IMR-90 (cell line): ENCODE measurements around the gene SUN1. TPM values are rescaled to one million over a fixed set of nuclear protein-coding genes. Genes with fewer than 3 reads are reported as not detected.

Source experiments
- ATAC-seq: fragments of 200-7000 bp; cut with Tn5 transposase; 2 replicates; pipeline ENCODE4 v1.9.1; 2020; ENCODE audit warnings: low read depth, mild to moderate bottlenecking, moderate library complexity
- BruUV-seq: library from RNA; stranded (reverse); fragments of 400-500 nt; replicated peaks from 2 replicates; lab custom pipeline; 2021; lab: Mats Ljungman, UMichigan
- CTCF ChIA-PET: fragments of 300-600 bp; formaldehyde crosslinking; extraction: SDS; loops from one replicate; lab custom pipeline; 2021; ENCODE audit warnings: antibody characterized with exemption; lab: Yijun Ruan, JAX
- POLR2A ChIA-PET: fragments of 300-600 bp; sonication (Branson Sonifier 250); formaldehyde crosslinking; loops from one replicate; lab custom pipeline; 2022; ENCODE audit warnings: antibody characterized with exemption; ENCODE audit not compliant: unreplicated experiment; lab: Charles Lee
- DNase-seq: peaks from one replicate; pipeline ENCODE4 v3.0.0; 2013
- H2AFZ ChIP-seq: replicated peaks from 2 replicates; pipeline ENCODE3; 2013; ENCODE audit warnings: low read length, mild to moderate bottlenecking; ENCODE audit not compliant: poor library complexity
- H2AK5ac ChIP-seq: 2 replicates; pipeline ENCODE4 v1.6.1; 2013; ENCODE audit warnings: low read depth, low read length, inconsistent platforms
- H2AK9ac ChIP-seq: replicated peaks from 2 replicates; pipeline ENCODE3; 2013; ENCODE audit warnings: mild to moderate bottlenecking, low read depth, low read length, moderate library complexity; ENCODE audit not compliant: poor library complexity
- H2BK120ac ChIP-seq: 2 replicates; pipeline ENCODE4 v1.6.1; 2013; ENCODE audit warnings: low read depth, low read length, inconsistent platforms
- H2BK15ac ChIP-seq: 3 replicates; pipeline ENCODE4 v1.6.1; 2013; ENCODE audit warnings: low read depth, low read length, inconsistent platforms
- H2BK20ac ChIP-seq: 2 replicates; pipeline ENCODE4 v1.6.1; 2013; ENCODE audit warnings: low read depth, mild to moderate bottlenecking, inconsistent platforms, low read length, moderate library complexity
- H2BK5ac ChIP-seq: 2 replicates; pipeline ENCODE4 v1.6.1; 2013; ENCODE audit warnings: mild to moderate bottlenecking, low read depth, low read length, inconsistent platforms; ENCODE audit not compliant: poor library complexity, severe bottlenecking
- H3K14ac ChIP-seq: replicated peaks from 2 replicates; pipeline ENCODE4 v1.6.1; 2013; ENCODE audit warnings: low read depth, low read length, inconsistent platforms
- H3K18ac ChIP-seq: 2 replicates; pipeline ENCODE4 v1.6.1; 2013; ENCODE audit warnings: low read depth, low read length, control low read depth
- H3K23ac ChIP-seq: 2 replicates; pipeline ENCODE4 v1.6.1; 2013; ENCODE audit warnings: low read depth, low read length, inconsistent platforms
- H3K27ac ChIP-seq: 2 replicates; pipeline ENCODE4 v1.5.1; 2013; ENCODE audit warnings: mild to moderate bottlenecking, control low read depth, low read length; ENCODE audit not compliant: insufficient read depth
- H3K27me3 ChIP-seq: 2 replicates; pipeline ENCODE4 v1.6.1; 2013; ENCODE audit warnings: low read length; ENCODE audit not compliant: control insufficient read depth, insufficient read depth
- H3K36me3 ChIP-seq: 2 replicates; pipeline ENCODE4 v1.6.1; 2013; ENCODE audit warnings: low read length, mixed read lengths; ENCODE audit not compliant: control insufficient read depth, insufficient read depth
- H3K4ac ChIP-seq: 2 replicates; pipeline ENCODE4 v1.6.1; 2013; ENCODE audit warnings: low read depth, low read length, inconsistent platforms
- H3K4me1 ChIP-seq: 2 replicates; pipeline ENCODE4 v1.6.1; 2013; ENCODE audit warnings: low read length, mixed read lengths; ENCODE audit not compliant: control insufficient read depth, insufficient read depth
- H3K4me2 ChIP-seq: 2 replicates; pipeline ENCODE4 v1.6.1; 2013; ENCODE audit warnings: low read depth, mild to moderate bottlenecking, control low read depth, low read length, moderate library complexity
- H3K4me3 ChIP-seq: 2 replicates; pipeline ENCODE4 v1.5.1; 2013; ENCODE audit warnings: low read depth, mild to moderate bottlenecking, control low read depth, low read length, moderate library complexity; ENCODE audit not compliant: insufficient read depth
- H3K56ac ChIP-seq: 2 replicates; pipeline ENCODE4 v1.6.1; 2013; ENCODE audit warnings: low read length, inconsistent platforms; ENCODE audit not compliant: insufficient read depth; ENCODE audit errors: extremely low read depth
- H3K79me1 ChIP-seq, 2 experiments: 2 replicates each; pipeline ENCODE4 v1.6.1; 2013; ENCODE audit warnings: low read length in 2 of 2, inconsistent platforms in 1 of 2, low read depth in 1 of 2
- H3K9ac ChIP-seq: 2 replicates; pipeline ENCODE4 v1.6.1; 2013; ENCODE audit warnings: low read depth, low read length, control low read depth
- H3K9me1 ChIP-seq: 2 replicates; pipeline ENCODE4 v1.6.1; 2013; ENCODE audit warnings: low read length, inconsistent platforms; ENCODE audit not compliant: insufficient read depth
- H3K9me3 ChIP-seq: 2 replicates; pipeline ENCODE4 v1.6.1; 2013; ENCODE audit warnings: low read length; ENCODE audit not compliant: control insufficient read depth, insufficient read depth
- H4K20me1 ChIP-seq: 2 replicates; pipeline ENCODE4 v1.6.1; 2013; ENCODE audit warnings: low read length, inconsistent platforms; ENCODE audit not compliant: insufficient read depth
- H4K5ac ChIP-seq: 2 replicates; pipeline ENCODE4 v1.6.1; 2013; ENCODE audit warnings: mild to moderate bottlenecking, low read depth, low read length, control low read depth
- H4K8ac ChIP-seq, 2 experiments: 2 replicates each; pipeline ENCODE4 v1.6.1; 2013; ENCODE audit warnings: low read depth in 2 of 2, low read length in 2 of 2, control low read depth in 1 of 2, inconsistent platforms in 1 of 2
- H4K91ac ChIP-seq: 2 replicates; pipeline ENCODE4 v1.6.1; 2013; ENCODE audit warnings: low read depth, low read length, inconsistent platforms; ENCODE audit not compliant: insufficient read depth
- RCOR1 ChIP-seq: IDR thresholded peaks from 2 replicates; pipeline ENCODE4 v1.6.1; 2012; ENCODE audit warnings: mild to moderate bottlenecking, low read length, improper control_type of control experiment; ENCODE audit not compliant: insufficient replicate concordance
- RFX5 ChIP-seq: IDR thresholded peaks from 2 replicates; pipeline ENCODE4 v1.8.0; 2012; ENCODE audit warnings: low read depth, mild to moderate bottlenecking, low read length, moderate library complexity
- WGBS, 2 experiments: methylation state at CpG; one replicate each; pipeline versions ENCODE4 v1.1.5 to v1.1.7; 2013; ENCODE audit warnings: missing lambda C conversion rate in 2 of 2; ENCODE audit not compliant: insufficient read length in 1 of 2; ENCODE audit errors: extremely low coverage in 2 of 2; 5-methylcytosine and 5-hydroxymethylcytosine counted together
- dilution Hi-C: fragments of 300-500 bp; cut with HindIII; formaldehyde crosslinking; loops from one replicate; pipeline ENCODE4 v1.14.3; 2018; ENCODE audit warnings: low sequenced_read_pairs; ENCODE audit not compliant: unreplicated experiment
- in situ Hi-C: fragments of 300-500 bp; cut with MboI; formaldehyde crosslinking; loops from 3 replicates; pipeline ENCODE4 v1.14.3; 2019; ENCODE audit warnings: low sequenced_read_pairs, inconsistent platforms, mixed read lengths
- intact Hi-C: fragments of 100-400 bp; cut with micrococcal nuclease; formaldehyde crosslinking; loops from 2 replicates; pipeline ENCODE4 v1.10.0; 2022
- polyA plus RNA-seq, 3 experiments: library from polyadenylated mRNA; depleted of rRNA; stranded (reverse); fragments of >200 nt; gene quantifications; 2 replicates each; pipeline ENCODE4 v1.2.3, GENCODE V29; 2012; ENCODE audit warnings: low replicate concordance in 1 of 3
- total RNA-seq: library from RNA; depleted of rRNA; stranded (reverse); fragments of >200 nt; gene quantifications from 2 replicates; pipeline ENCODE4 v1.2.3, GENCODE V29; 2012

SUN1 gene
- total and polyA plus RNA-seq, 2 of the 4 experiments (the other 2 are of a cell fraction), result 113 to 239 TPM

- Histone ChIP-seq H3K9me1 (peaks cover 6% of the 10 kb centered on the region; the same call in 1 of the 2 replicates), H3K9ac (no peak overlapping the region), H4K5ac (no peak overlapping the region), H2AK9ac (no peak overlapping the region), H2BK120ac (no peak overlapping the region), H3K4ac (no peak overlapping the region), H4K91ac (no peak overlapping the region), H3K36me3 (peaks cover 48% of the 10 kb centered on the region), H2BK20ac (no peak overlapping the region), H2AFZ (no peak overlapping the region), H3K9me3 (no peaks in the 10 kb centered on the region), H3K4me1 (no peaks in the 10 kb centered on the region), H2BK15ac (no peak overlapping the region), H2BK5ac (no peak overlapping the region), H3K56ac (no peak overlapping the region), H3K4me3 (no peak overlapping the region), H3K4me2 (no peak overlapping the region), H3K27ac (no peak overlapping the region), H4K20me1 (peaks cover 12% of the 10 kb centered on the region; the same call in 1 of the 2 replicates), H4K8ac (no peak overlapping the region), H3K18ac (no peak overlapping the region), H3K23ac (no peak overlapping the region), H3K14ac (no peak overlapping the region), H3K79me1 (peaks cover 18 to 58% of the 10 kb centered on the region in 2 experiments; a peak in 3 of 4 replicates), H2AK5ac (no peak overlapping the region), H3K27me3 (no peaks in the 10 kb centered on the region)
- in situ Hi-C loops (no loop called here), intact Hi-C loops (no loop called here), dilution Hi-C loops (no loop called here)
- BruUV-seq, result TSS peak; percentile 12
- POLR2A ChIA-PET, result no interaction called here
- no peak for DNase-seq
- CTCF ChIA-PET, result interaction anchor here (0.5 kb wide), 1 partner anchor 16 kb away, joined by 12 read pairs; no protein-coding TSS in a partner anchor
- TF ChIP-seq RFX5 (no peak), RCOR1 (no peak)
- WGBS, 2 experiments, result 97% methylated on average over 4 of the region's 14 CpGs; no CpG with 5 or more reads in 1 of the 2 experiments
- ATAC-seq, result no peak
Observed at GRCh38 chr7:849145-849544, 16.9 kb downstream of the SUN1 start.
